HG02610 (cell line): ENCODE data around the gene LSM3.

Experiments used
- ATAC-seq: cut with Tn5 transposase; IDR thresholded peaks from one replicate; pipeline ENCODE4 v1.9.1; 2021; ENCODE audit warnings: mild to moderate bottlenecking, moderate library complexity; ENCODE audit not compliant: unreplicated experiment

Gene LSM3

GRCh38 chr3:14236902-14237301, 58.3 kb downstream of the LSM3 start:
- no peak for ATAC-seq

GRCh38 chr3:14237457-14237856, 58.8 kb downstream of the LSM3 start:
- ATAC-seq, result no peak

- ATAC-seq, result no peak
Measured at GRCh38 chr3:14238356-14238755, 59.7 kb downstream of the LSM3 start.

GRCh38 chr3:14238930-14239329, 60.3 kb downstream of the LSM3 start:
- no peak for ATAC-seq

- no peak for ATAC-seq
Measured at GRCh38 chr3:14239940-14240339, 61.3 kb downstream of the LSM3 start.

GRCh38 chr3:14240366-14240765, 61.7 kb downstream of the LSM3 start:
- no peak for ATAC-seq

GRCh38 chr3:14241716-14242115, 63.1 kb downstream of the LSM3 start:
- no peak for ATAC-seq

- ATAC-seq, result no peak
Measured at GRCh38 chr3:14242490-14243311, 64.1 kb downstream of the LSM3 start.

- no peak for ATAC-seq
Measured at GRCh38 chr3:14243782-14244181, 65.2 kb downstream of the LSM3 start.

- ATAC-seq, result no peak
Measured at GRCh38 chr3:14244521-14245247, 66.1 kb downstream of the LSM3 start.

- ATAC-seq, result no peak
Measured at GRCh38 chr3:14245248-14245639, 66.6 kb downstream of the LSM3 start.

- no peak for ATAC-seq
Measured at GRCh38 chr3:14245822-14246221, 67.2 kb downstream of the LSM3 start.

GRCh38 chr3:14246414-14246813, 67.8 kb downstream of the LSM3 start:
- ATAC-seq, result no peak

GRCh38 chr3:14248477-14248848, 69.8 kb downstream of the LSM3 start:
- ATAC-seq, result no peak

GRCh38 chr3:14248849-14249523, 70.4 kb downstream of the LSM3 start:
- ATAC-seq, result no peak
